NCI-H1694 treated with DMSO at 0.1 percent for 48 hours (cell line): ENCODE results near the gene FOXD4L1.
"Not testable (repeated sequence)": the region's sequence is repeated elsewhere in the genome, so short reads cannot be mapped to it uniquely, and the experiment has no call there.

Experiments
- DNase-seq: peaks from one replicate; lab custom pipeline; 2025; lab: John Stamatoyannopoulos, UW

FOXD4L1 gene

GRCh38 chr2:113524986-113525385, 26.5 kb downstream of the FOXD4L1 start:
- not testable (repeated sequence) for DNase-seq

GRCh38 chr2:113527350-113528045, 29.0 kb downstream of the FOXD4L1 start:
- not testable (repeated sequence) for DNase-seq

DNA sequence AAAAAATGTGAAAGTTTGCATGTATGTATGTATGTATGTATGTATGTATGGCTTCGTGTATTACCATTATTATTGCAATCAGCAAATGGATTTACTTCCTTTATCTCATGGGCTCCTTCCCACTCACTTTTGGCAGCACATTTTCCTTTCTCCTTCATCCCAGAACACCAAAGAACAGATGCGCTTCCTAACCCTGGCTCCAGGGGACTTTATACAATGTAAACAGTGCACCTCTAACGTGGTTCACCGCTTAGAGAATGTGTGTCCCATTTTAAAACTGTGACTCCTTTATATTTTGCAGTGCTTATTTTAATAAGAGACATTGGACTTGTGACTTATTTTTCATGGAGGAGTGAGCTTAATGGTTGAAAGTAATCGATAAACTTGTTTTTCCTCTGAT, 29.7 kb downstream of the FOXD4L1 start:
- DNase-seq = not testable (repeated sequence)

DNA sequence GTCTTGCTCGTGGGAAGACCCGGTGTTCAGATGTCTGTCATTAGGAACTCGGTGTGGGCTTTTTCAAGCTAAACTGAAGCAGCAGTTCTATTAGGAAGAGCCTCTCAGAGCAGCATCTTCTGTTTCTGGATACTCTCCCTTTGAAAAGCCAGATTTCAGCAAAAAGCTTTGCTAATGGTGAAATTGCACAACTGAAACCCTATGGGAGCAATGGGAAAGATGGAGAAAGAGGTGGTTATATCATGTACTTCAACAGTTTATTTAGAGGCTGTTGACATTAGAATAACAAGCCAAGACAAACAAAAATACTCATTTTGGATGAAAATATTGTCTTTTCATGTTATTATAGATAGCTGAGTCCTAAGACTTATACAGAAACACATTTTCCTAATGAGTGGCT, 30.4 kb downstream of the FOXD4L1 start:
- DNase-seq = not testable (repeated sequence)

GRCh38 chr2:113532991-113533390, 34.5 kb downstream of the FOXD4L1 start:
- not testable (repeated sequence) for DNase-seq

- DNase-seq = not testable (repeated sequence)
Measured at GRCh38 chr2:113536573-113536972, 38.1 kb downstream of the FOXD4L1 start.

- DNase-seq = not testable (repeated sequence)
Measured at GRCh38 chr2:113540834-113541203, 42.4 kb downstream of the FOXD4L1 start.

- DNase-seq = not testable (repeated sequence)
Measured at GRCh38 chr2:113541204-113541975, 42.9 kb downstream of the FOXD4L1 start.

- DNase-seq = not testable (repeated sequence)
Measured at GRCh38 chr2:113541976-113542485, 43.6 kb downstream of the FOXD4L1 start.

DNA sequence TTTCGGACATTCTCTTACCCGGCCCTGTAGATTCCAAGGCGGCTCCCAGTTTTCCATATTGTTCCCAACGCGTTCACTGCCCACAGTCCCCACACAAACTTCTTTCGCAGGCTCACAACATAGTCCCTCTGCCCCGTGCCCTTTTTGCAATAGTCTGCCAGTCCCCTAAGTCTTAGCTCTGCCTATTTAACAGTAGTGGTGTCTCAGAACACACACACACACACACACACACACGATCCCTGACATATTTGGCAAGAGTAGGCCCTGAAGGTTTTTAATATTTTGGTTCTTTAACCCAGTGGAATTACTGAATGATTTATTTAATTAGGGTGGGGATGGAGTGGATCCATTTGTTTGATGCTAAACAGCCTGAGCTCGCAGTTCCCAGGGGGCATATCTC, 44.1 kb downstream of the FOXD4L1 start:
- not testable (repeated sequence) for DNase-seq
